NCI-H2196 treated with DMSO at 0.1 percent for 48 hours (cell line): ENCODE results near the gene SLC5A5.
A peak's percentile ranks its signal among the peaks of the same experiment; 100 is the strongest.

Experiments
- DNase-seq: peaks from one replicate; lab custom pipeline; 2025; ENCODE audit not compliant: unreplicated experiment; lab: John Stamatoyannopoulos, UW

SLC5A5 gene

DNA sequence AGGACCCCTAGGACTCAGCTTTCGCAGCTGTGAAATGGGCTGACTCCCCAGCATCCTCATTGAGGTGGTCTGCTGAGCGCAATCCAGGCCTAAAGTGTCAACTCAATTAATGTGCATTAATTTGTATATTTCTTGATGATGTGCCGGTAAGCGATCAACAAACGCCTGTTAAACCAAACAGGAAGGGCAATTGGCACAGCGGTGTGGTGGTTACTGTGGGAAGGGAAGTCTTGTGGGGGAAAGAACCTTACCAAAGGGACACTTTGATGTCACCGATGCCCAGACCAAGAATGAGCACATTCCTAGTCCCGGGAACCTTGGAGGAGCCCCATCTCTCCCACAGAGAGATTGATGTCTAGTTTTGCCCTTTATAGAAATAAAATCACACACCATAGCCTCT lies 25.6 kb upstream of the SLC5A5 start:
- DNase-seq = no peak

DNA sequence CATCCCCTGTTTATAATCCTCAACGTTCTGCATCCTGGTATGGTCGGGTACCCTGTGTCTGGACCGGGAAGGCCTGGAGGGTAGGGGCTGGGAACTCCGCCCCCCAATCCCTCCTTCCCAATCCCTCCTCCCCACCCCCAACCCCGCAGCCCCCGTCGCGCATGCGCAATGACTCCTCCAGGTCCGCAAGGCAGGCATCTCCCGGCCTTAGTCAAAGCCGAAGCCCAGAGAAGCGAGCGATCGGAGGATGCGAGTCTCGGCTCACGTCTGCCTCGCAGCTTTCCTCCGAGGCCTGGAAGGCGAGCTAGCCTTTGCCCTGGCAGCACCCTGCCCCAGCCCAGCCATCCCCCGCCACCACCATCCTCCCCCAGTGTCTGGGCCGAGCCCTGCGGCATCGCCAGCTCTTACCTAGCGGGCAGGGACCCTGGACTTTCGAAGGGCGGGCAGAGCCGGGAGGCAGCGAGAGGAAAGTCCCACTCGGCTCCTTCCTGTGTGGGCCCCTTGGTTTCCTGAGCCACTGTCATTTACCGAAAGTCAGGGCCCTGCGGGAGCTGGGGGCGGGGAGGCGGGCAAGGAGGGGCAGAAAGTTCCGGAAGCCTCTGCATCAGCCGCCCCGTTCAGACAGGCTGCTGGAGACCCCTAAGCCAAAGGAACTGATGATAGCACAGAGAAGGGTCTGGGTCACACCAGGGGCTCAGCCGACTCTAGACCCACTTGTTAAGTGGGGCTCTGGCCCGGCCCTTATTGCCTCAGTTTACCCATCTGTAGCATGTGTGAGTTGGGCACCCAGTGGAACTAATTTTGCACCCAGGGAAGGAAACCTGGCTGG lies 24.0 kb upstream of the SLC5A5 start, which contains the start of gene JAK3:
TSS of gene JAK3 (minus strand) at position 445 of the 829 bp plus-strand sequence. CDS start 3,565 bp downstream, outside the sequence.
- no peak for DNase-seq

DNA sequence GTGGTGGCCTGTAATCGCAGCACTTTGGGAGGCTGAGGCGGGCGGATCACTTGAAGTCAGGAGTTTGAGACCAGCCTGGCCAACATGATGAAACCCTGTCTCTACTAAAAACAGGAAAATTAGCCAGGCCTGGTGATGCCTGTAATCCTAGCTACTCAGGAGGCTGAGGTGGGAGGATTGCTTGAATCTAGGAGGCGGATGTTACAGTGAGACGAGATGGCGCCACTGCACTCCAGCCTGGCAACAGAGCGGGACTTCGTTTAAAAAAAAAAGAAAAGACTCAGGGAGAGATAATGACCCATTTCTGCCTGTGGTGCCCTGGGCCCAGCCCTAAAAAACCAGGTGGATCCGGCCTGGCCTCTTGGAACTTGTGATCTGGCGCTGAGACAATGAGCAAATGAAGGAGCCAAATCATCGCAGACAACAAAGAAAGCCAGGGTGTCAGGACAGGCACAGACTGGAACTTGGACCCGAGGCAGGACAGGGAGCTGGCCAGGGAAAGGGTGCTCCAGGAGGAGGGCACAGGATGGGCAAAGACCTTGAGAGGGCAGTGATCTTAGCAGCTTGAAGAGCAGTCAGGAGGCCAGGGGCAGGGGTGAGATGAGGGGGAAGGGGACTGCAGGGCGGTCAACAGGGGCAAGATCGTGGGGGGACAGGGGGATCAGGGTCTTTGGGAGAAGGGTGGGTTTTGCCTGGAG lies 23.0 kb upstream of the SLC5A5 start:
- DNase-seq = no peak

DNA sequence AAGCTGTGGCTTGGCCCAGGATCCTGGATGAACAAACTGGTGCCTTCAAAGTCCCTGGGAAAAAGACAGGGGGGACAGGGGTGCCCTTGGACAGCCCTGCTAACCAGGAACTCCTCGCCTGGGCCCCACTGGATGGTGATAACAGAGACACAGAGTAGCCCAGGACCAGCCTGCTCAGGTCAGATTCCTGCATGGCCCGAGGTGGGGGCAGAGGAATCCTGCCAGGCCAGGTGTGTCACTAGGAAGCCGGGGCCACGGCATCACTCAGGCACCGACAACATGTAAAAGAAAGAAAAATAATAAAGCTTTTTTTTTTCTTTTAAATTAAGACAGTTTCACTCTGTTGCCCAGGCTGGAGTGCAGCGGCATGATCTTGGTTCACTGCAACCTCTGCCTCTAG lies 17.7 kb upstream of the SLC5A5 start:
- no peak for DNase-seq

DNA sequence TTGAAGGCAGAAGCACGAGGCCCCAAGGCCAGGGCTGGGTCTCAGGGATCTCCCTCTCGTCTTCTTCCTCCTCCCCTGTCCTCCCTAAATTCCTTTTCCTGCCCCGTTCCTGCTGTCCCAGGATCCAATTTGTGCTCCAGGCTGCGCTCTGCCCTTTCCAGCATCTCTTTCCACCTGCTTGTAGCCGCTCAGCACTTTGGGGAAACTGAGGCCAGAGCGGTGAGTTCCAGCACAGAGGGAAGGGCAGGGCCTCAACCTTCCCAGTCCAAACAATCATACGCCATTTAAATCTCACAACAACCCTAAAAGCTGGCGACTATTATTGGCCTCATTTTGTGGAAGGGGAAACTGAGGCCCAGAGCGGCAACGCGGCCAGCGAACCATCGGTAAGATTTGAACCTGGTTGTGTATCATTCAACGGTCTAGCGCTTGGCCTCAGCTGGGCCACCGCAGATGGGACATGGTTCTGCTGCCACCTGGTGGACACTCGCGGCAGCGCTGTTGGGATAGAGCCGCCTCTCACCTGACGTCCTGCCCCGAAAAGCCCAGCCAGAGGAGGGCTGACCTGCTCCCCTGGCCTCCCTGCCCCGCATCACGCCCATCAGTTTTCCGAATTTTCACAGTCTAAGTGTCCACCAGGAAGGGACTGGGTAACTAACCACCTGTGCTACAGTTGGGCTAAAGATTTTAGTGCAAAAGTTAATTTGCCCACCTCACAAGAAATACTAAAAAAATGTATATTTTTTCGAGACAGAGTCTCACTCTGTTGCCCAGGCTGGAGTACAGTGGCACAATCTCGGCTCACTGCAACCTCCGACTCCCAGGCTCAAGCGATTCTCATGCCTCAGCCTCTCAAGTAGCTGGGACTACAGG lies 16.2 kb upstream of the SLC5A5 start:
- DNase-seq = peak; percentile 42

DNA sequence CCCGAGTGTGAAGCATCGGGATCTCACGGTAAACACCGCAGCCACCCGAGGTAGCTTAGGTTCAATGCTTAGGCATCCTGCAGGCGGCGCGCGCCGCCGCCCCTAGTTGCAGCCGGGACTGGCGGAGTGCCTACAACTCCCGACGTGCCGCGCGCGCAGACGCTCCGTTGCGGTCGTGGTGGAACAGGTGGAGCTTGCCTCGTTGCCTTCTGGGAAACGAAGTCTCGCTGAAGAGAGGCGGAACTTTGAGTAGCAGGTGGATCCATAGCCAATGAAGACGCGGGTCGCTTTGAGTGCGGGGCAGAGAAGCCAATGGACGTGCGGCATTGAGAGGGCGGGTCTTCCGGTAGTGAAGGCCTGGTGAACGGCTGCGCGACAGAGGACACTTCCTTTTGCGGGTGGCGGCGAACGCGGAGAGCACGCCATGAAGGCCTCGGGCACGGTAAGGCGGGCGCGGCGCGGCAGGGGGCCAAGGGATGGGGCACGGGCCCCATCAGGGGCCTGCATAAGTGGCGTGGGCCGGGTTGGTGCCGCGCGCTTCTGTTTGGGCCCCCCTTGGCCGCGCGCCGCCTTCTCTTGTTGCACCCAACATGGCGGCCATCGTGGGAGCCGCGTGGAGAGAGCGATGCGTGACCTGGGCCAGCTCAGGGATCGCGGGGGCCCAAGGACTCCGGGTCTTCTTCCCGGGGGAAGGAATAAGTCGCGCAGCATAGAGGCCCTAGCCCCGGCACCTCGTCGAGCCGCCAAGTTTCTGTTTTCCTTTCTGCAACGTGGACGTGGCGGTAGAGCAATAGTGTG lies 12.0 kb upstream of the SLC5A5 start, which contains the start of gene RPL18A:
TSS of gene RPL18A (plus strand) at position 378 of the 798 bp plus-strand sequence. CDS start at position 425, 47 bp downstream.
- DNase-seq = peak; percentile 98

DNA sequence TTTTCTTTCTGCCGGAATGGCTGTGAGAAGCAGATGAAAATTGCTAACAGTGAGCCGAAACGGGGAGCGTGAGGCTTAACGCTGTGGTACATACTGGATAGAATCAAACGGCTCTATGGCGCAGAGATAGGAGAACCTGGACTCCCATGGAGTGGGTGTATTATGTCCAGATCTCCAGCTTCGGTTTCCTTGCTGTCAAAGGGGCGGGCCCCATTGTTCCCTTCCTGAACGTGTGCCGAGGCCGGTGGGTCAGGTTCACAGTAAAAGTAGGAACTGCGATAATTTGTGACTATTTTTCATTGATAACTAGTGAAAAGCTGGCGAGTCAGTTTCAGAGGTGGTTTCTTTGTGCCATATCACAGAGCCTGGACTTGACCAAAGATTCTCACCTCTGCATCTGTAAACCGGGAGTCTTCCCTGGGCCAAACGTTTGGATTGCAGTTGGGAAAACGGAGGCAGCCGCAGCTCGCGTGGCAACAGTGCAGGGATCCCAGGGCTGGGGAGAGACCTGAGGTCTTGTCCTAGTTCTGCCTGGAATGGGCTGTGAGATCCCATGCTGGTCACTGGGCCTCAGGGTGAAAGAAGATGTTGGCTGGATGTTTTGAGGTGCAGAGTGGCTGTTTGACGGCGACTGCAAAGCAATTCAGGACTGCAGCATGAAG lies 11.3 kb upstream of the SLC5A5 start:
- no peak for DNase-seq

DNA sequence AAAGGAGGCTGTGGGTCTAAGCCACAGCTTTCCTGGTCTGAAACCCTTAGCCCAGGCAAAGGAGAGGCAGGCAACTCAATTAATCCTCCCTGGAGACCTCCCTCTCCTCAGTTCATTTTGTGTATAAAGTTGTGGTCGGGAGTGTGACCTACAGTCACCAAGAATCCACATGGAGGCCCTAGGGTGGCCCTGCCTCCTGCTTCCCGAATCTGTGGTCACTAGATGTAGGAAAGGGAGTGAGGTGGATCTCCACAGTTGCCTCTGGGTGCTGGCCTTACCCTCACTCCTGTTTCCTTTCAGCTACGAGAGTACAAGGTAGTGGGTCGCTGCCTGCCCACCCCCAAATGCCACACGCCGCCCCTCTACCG lies 10.8 kb upstream of the SLC5A5 start:
- no peak for DNase-seq

DNA sequence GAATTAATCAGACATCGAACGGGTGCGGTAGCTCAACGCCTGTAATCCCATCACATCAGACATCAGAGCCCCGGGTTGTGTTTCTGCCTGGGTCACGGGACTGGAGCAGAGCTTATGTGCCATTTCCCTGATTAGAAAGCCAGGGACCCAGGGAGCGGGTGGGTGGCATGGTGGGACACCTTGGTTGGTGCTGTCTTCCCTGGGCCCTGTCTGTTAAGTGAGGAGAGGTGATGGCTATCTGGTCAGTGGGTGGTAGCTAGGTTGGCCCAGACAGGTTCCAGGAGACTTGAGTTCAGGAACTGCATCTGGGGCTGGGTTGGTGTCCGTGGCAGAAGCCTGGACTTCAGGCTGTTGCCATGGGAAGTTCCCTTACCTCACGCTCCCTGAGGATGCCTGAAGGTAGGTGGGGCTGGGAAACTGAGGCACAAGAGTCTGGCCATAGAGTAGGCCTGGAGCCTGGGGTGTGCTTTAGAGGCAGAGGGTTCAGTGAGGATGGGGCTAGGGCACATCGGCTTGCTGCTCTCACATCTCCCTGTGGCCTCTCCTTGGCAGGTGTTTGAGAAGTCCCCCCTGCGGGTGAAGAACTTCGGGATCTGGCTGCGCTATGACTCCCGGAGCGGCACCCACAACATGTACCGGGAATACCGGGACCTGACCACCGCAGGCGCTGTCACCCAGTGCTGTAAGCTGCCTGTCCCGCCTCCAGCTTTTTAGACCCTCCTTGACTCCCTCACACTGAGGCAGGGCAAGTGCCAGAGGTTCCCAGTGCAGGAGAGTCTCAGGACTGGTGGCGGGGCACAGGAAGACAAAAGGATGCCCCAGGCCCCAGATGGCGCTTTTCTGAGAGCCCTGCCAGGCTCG lies 10.0 kb upstream of the SLC5A5 start:
- no peak for DNase-seq

DNA sequence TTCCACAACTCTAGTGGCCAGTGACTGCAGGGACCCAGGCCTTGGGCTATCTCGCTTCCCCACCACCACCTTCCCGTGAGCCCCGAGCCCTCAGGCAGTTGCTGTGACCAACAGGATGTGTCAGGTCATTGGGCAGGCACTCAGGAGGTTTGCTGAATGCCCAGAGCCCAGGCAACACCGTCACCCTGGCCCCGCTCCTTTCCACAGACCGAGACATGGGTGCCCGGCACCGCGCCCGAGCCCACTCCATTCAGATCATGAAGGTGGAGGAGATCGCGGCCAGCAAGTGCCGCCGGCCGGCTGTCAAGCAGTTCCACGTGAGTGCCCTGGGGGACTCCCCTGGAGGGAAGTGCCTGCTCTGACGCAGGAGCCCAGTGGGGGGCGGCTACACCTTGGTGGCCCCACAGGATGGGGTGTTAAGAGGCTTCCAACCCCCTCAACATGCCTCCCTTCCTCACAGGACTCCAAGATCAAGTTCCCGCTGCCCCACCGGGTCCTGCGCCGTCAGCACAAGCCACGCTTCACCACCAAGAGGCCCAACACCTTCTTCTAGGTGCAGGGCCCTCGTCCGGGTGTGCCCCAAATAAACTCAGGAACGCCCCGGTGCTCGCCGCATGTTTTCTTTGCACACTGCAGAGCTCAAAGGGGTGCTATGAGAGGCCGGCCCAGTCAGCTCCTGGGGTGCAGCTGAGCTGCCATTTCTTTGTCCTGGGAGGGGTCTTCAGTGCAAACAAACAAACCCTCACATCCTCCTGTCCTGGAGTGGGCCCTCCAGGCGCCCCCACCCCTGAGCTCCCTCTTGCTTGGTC lies 8.8 kb upstream of the SLC5A5 start:
- DNase-seq = no peak

DNA sequence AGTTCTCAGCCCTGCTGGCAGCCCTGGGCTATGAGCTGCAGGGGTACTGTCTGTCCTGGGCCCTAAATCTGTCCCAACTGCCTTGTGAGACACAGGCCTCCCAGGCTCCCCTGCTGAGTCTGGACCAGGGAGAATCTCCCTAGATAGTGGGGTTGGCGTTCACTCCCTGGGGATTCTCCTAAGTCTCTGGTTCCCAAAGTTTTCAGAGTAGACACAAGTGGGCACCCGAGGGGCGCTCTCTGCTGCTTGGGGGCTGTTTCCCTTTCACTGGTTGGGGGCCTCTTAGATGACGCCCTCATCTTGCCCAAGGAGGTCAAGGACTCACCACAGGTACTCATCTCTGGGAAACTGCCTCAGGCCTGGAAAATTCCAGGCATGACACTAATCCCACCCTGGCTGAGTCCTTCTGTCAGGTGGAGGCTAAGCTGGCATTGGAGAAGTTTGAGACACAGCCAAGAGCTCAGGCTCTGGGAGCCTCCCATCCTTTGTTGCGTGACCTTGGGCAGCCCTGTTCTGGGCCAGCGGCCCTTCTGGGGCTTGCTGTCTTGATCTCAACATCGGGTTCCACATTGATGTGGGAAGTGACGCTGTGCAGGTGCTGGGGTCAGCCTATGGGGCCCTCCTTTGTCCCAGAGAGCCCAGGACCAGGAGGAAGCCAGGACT lies 8.1 kb upstream of the SLC5A5 start:
- no peak for DNase-seq

DNA sequence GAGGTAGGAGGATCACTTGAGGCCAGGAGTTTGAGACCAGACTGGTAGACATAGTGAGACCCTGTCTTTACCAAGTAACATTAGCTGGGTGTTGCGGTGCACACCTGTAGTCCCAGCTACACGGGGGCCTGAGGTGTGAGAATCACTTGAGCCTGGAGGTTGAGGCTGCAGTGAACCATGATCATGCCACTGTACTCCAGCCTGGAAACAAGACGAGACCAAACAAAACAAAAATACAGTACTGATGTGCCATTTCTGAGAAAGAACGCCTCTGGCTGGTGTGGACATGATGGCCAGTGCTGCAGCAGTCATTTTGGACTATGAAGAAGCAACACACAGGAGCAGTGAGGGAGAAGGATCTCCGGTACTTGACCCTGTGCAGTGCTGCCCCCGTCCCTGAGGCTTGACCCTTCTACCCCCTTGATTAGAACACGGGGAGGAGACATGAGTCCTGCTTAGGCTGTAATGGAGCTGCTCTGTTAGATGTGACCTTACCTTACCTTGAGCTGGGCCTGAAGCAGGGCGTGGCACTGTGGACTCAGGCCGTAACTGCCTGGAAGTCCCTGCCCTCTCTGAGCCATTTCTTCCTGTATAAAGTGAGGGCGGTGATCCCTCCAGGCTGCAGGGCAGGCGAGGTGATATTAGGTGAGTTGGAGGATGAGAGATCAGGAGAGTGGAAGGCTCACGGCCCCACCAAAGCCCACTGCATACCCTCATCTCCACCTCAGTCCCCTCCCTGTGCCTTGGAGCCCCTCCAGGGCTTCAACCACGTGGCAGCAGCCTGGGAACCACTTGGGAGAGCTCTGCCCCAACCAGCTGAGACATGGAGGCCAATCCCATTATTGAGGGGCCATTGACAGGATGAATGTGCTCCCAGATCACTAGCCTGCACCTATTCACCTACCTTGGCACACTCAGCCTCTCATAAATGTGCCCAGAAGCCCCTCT lies 6.1 kb upstream of the SLC5A5 start:
- DNase-seq = no peak

DNA sequence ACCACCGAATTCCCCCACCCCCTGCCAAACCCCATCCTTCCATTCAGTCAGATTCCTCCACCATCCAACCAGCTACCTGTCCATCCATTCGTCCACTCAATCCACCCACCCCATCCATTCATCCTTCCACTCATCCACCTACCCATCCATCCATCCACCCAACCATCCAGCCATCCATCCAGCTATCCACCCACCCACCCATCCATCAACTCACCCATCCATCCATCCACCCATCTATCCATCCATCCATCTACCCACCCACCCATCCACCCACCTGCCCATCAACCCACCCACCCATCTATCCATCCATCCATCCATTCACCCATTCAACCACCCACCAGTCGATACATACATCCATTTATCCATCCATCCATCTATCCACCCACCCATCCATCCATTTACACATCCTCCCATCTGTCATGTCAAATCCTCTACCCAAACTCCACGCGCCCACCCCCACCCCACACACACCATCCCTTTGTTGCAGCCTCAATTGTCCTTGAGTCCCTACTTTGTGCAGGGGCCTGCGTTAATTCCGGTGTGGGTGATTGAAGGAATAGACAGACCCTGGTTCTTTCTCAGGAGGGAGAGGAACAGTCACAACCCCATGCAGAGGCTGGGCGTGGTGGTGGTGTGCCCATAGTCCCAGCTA lies 5.3 kb upstream of the SLC5A5 start:
- no peak for DNase-seq

DNA sequence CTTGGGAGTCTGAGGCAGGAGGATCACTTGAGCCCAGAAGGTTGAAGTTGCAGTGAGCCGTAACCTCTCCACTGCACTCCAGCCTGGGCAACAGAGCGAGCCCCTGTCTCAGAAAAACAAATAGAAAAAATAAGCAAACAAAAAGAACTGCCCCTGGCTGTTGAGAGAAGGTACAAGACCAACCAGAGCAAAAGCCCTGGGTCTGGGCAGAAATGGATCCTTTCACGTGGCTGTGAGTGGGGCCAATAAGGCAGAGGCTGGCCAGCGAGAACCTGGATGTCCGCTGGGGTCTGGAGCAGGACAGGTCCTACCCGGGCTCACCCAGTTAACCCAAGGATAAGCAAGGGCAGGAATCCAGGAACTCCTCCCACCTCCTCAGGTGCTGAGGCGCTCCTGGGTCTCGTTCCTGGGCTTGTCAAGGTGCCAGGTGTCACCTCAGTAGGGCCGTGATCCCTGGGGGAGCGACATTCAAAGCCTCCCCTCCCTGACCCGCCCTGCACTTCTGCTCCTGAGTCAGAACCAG lies 4.7 kb upstream of the SLC5A5 start:
- DNase-seq = no peak

DNA sequence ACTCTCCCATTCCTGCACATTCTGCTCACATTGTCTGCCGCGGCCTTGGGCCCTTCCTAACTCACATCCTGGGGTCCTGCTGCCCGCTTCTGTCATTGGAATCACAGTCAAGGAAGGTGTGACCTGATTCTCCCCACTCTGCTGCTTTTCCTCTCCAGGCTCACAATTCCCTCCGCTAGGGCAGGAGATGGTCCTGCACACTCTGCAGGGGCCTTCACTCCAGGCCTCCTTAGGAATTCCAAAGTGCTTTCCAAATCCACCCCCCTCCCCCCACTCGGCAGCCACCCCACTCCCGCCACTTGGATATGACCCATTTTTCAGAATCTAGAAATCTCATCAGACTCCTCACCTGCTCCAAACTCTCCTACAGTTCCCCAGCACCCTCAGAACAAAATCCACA lies 3.1 kb upstream of the SLC5A5 start:
- no peak for DNase-seq

DNA sequence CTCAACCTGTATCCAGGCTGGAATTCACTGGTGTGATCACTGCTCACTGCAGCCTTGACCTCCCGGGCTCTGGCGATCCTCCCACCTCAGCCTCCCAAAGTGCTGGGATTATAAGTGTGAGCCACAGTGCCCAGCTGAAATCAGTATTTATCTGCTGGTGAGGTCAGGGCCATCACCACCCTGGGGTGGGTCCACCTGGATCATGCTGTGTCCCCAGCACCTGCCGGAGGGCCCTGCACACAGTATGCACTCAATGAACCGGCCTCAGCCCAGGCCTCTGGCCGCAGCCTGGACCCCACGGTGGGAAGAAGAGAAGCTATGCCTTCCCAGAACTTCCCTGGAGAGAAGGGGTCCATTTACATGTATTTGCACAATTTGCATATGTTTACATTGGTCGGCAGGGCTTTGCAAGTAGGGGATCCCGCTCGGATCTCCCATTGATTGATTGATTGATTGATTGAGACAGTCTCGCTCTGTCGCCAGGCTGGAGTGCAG lies 2.6 kb upstream of the SLC5A5 start:
- no peak for DNase-seq
